GM19372 (cell line): ENCODE measurements around the gene KRT78.

Experiments used
- ATAC-seq: cut with Tn5 transposase; IDR thresholded peaks from one replicate; pipeline ENCODE4 v1.9.1; 2021; ENCODE audit warnings: mild to moderate bottlenecking, low read depth, moderate library complexity; ENCODE audit not compliant: unreplicated experiment

Gene KRT78

GRCh38 chr12:52844386-52844785, 4.4 kb downstream of the KRT78 start:
- no peak for ATAC-seq

- no peak for ATAC-seq
These were observed 9.2 kb downstream of the KRT78 start for GRCh38 chr12:52839436-52840105.

- no peak for ATAC-seq
These were observed 10.0 kb downstream of the KRT78 start for GRCh38 chr12:52838609-52839435.

- ATAC-seq = no peak
These were observed 10.8 kb downstream of the KRT78 start for GRCh38 chr12:52837781-52838608.

DNA sequence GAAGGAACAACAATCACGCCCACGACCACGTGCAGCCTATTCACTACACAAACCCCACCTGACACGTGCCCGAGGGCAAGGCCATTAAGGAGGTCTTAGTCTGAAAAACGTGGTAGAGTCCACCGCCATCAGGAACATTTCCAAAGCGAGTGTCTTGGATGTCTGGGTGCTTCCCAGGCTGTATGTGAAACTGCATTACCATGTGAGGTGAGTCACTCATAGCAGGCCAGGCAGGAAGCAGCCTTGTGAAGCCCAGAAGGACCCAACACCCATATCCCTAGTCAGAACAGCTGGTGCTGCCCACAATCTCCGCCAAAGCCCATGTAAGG, 11.4 kb downstream of the KRT78 start:
- ATAC-seq = no peak

- no peak for ATAC-seq
These were observed 12.0 kb downstream of the KRT78 start for GRCh38 chr12:52836491-52837412.

DNA sequence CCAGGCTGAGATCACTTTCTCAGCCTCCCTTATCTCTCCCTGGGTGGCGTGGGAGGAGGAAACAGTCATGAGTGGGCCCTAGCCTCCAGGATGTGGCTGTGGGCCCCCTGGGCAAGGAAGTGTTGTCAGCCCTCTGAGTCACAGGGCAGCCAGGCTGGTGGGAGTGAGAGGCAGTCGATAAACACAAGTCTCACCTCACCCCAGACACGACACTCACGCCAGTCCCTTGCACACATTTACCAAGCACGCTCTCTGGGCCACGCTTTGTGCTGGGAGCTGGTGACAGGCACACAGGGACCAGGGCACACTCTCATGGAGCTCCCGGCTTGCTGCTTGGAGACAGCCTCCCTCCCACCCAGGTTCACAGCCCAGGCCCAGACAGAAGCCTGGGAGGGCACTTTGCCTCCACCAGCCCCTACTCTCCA, 12.7 kb downstream of the KRT78 start:
- ATAC-seq = no peak

- no peak for ATAC-seq
These were observed 13.3 kb downstream of the KRT78 start for GRCh38 chr12:52835271-52836041.

DNA sequence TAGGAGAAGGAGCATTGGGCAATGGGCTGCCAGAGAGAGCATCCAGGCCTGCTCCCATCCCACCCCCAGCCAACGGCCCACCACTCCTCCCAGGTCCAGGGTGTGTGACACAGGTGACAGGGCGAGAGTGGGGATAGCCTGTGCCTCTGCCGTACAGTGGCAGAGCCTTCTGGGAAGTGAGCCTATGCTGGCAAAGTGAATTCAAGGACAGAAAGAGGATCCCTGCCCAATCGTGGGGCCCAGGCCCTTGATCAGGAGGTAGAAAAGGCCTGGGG, 14.1 kb downstream of the KRT78 start:
- no peak for ATAC-seq

GRCh38 chr12:52833922-52834726, 14.7 kb downstream of the KRT78 start, which contains the start of gene KRT79:
TSS of gene KRT79 (minus strand) at chr12:52834311. CDS start at chr12:52834260, 51 bp downstream.
- no peak for ATAC-seq

DNA sequence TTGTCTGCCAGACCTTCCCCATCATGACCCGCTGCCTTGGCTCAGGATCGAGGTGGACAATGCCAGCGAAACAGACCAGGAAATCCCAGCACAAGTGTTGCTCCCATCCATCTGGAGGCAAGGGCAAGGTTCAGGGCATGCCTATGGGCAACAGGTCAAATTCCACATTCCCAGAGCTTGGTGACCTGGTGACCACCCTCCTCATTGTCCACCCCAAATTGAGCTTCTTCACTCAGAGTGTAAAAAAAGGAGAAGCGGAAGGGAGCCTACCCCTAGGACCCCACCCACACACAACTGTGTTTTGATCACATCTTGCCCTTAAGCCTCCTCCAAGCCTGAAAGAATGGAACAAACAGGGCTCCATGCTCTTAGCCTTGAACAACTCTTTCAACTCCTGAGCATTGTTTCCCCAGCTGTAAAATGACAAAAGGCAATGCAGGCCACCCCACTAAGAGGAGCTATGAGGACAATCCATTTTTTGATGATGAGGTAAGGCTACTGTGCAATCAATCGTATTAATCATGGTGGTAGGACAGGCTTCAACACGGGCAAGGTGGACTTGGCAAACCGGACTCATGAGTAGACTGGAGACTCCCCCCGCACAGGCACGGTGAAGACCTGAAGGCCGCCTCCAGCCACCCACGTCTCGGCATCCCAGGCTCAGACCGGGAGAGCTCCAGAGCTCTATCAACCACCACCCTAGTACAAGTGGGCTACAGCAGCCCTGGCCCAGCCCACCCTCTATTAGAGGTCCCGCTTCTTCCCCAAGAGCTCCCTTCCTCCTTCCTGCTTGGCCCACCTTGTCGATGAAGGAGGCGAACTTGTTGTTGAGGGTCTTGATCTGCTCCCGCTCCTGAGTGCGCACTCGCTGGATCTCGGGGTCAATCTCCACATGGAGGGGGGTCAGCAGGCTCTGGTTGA, 15.5 kb downstream of the KRT78 start:
- no peak for ATAC-seq

- ATAC-seq = no peak
These were observed 16.3 kb downstream of the KRT78 start for GRCh38 chr12:52832451-52832850.

- no peak for ATAC-seq
These were observed 17.5 kb downstream of the KRT78 start for GRCh38 chr12:52831251-52831650.

DNA sequence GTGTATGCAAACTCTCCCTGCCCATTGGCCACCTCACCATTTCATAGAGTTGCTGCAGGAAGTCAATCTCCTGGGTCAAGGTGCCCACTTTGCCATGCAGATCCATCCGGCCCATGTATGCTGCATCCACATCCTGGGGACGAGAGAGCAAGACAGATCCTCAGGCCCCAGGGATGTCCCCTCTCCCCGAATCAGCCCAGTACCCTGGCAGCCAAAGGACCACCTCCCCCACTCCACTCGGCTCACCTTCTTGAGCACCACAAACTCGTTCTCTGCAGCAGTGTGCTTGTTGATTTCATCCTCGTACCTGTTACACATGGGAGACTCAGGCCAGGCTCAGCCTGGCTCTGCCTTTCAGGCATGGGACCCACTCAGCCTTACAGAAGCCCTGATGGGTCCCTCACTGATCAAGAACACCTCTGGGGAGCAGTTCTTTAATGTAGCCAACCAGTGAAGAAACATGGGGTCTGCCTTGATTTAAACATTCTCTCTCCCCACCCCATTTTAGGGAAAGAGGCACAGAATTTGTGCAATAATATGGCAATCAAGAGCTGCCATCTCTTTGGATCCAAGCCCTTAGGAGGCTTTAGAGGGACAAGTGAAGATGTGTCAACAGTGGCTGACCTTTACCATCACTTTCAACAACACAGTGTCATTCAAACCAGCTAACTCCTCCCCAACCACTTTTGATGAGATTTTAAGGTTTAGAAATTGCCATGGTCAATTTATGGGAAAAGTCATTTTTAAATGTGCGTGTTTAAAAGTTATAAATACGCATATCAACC, 18.6 kb downstream of the KRT78 start:
- no peak for ATAC-seq

DNA sequence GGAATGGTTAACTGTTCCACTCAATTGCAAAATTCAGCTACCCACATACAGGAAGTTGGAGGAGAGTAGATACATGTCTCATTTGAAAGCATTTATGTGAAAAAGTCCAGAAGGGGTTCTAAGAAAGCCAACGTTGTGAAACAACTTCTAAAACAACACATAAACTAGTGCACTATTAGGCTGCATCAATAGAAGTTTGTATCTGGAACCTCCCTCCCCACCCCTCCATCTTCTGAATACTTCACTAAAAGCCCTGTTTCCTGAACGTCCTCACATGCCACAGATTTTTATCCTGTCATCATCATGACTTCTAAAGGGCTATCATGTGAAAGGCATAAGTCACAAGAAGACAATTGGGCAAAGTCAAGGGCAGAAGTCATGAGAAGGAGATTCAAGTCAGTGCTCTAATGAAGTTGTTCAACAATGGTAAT, 20.2 kb downstream of the KRT78 start:
- ATAC-seq = no peak

DNA sequence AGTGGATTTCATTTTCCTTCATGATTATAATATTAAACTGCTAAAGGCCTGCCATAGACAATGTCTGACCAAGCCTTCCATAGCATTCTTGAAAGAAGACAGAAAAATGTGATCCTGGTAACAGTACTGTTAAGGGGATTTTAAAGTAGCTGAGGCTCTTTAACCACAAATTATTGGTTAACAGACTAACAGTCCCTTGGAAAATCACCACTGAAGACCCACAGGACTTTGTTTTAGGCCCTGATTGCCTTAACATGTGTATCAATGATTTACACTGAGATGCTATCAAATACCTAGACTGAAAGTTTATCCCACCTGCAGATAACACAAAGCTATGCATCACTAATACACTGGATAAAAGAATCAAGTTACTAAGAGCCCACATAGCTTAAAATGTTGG, 20.6 kb downstream of the KRT78 start:
- ATAC-seq = no peak

DNA sequence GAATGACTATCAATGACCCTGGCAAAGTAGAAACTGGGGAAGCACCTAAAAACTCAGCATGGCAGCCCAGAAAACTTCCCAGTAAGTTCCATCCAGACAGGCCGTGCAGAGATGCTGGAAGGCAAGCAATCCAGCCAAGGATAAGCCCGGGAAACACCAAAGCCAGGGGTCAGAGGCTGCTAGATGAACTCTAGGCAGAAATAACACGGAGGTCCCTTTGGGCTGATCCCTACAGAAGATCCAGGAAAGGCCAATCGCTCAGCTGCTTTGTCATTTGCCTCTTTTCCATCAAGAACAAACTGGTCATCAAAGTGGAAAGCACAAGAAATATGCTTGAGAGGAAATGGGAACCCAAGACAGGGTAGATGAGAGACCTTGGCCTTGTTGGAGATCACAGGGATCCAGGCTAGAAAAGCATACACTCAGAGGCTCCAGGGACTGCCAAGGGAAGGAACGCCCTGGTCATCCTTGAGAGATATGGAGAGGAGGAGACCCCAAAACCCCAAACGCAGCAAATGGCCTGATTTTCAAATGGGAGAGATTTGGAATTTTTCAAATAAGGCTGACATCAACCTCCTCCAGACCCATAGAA, 21.2 kb downstream of the KRT78 start:
- no peak for ATAC-seq
